ENCODE data around the gene SENP1. TPM values are rescaled to one million over a fixed set of nuclear protein-coding genes. Genes with fewer than 3 reads are reported as not detected.

Gene SENP1
- total RNA-seq, 4 donors from 2014 or later: 2.2 to 20.3 (median 10.5) TPM

DNA sequence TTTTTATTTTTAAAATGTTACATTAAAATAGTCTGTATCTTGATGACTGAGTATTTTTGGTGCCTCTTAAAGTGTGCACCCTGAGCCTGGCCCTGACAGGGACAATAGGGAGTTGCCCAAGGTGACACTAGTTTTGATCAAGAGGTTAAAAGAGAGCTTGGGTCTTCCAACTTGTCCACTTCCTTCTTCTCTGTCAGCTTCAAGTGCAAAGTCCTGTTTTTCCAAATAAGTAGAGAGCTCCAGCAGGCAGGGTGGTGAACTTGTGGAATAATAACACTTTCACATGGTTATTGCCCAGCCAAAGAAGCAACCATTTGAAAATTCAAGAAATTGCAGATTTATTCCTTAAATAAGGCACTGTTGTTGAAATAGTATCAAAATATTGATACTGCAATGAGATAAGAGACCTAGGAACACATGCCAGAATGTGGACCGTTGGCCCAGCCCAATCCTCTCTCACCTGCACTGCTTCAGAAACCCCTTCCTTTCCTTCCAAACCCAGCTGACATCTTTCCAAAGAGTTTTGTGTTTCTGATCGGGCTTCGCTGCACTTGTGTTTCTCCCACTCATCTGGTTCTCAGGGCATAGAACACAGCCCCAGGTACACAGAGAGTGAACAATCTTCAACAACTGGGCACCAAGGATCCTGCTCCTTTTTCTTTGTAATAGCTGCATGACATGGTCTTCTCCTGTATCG lies 87.8 kb downstream of the SENP1 start:
- Histone ChIP-seq H3K27me3 (peaks cover 8% of the 10 kb centered on the region), H3K4me3 (no peak overlapping the region), H3K36me3 (no peaks in the 10 kb centered on the region), H3K9me3 (no peaks in the 10 kb centered on the region), H3K27ac (no peak overlapping the region), H3K4me1 (peaks cover 0 to 22% (median 10%) of the 10 kb centered on the region in 4 donors)
- intact Hi-C loops (cut with DNase I; ENCODE audit: low total_unique reads) (no loop called here), in situ Hi-C loops (cut with MboI; ENCODE audit: low pct_ligation_motif_present in 1 of 4, low pct_unique_long_range_greater_than_20kb in 1 of 4, low sequenced_read_pairs in 3 of 4) (no loop called here)
- TF ChIP-seq, protein P1, sequence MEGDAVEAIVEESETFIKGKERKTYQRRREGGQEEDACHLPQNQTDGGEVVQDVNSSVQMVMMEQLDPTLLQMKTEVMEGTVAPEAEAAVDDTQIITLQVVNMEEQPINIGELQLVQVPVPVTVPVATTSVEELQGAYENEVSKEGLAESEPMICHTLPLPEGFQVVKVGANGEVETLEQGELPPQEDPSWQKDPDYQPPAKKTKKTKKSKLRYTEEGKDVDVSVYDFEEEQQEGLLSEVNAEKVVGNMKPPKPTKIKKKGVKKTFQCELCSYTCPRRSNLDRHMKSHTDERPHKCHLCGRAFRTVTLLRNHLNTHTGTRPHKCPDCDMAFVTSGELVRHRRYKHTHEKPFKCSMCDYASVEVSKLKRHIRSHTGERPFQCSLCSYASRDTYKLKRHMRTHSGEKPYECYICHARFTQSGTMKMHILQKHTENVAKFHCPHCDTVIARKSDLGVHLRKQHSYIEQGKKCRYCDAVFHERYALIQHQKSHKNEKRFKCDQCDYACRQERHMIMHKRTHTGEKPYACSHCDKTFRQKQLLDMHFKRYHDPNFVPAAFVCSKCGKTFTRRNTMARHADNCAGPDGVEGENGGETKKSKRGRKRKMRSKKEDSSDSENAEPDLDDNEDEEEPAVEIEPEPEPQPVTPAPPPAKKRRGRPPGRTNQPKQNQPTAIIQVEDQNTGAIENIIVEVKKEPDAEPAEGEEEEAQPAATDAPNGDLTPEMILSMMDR (IDR thresholded peaks at IDR 0.05): no peak
- TF ChIP-seq POLR2AphosphoS5 (IDR thresholded peaks at IDR 0.05) (no peak), EP300 (IDR thresholded peaks at IDR 0.05; ENCODE audit: low read depth) (no peak), POLR2A (IDR thresholded peaks at IDR 0.05) (no peak)
- DNase-seq: no peak
- WGBS, 2 donors (ENCODE audit: low coverage in 1 of 2): 53 to 66% methylated on average over 4 of the region's 4 CpGs

DNA sequence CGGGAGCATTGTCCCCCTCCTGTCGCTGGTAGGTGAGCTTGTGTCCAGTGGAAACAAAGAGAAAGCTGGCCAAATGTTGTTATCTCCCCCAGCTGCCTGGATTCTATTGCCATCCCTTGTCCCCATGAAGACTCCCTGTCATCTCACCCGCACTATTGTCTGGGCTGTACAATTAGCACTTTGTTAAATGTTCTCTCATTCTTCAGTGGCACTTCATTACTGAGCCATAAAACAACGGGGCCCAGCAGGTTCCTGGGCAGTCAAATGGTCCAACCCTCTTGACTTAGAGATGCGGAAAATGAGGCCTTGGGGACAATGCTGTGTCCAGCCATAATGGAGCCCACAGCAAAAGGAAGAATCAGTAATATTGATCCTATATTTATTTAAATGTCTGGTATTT lies 88.4 kb downstream of the SENP1 start:
- in situ Hi-C loops (cut with MboI; ENCODE audit: low pct_ligation_motif_present in 1 of 4, low pct_unique_long_range_greater_than_20kb in 1 of 4, low sequenced_read_pairs in 3 of 4): no loop called here
- Histone ChIP-seq H3K36me3 (no peaks in the 10 kb centered on the region), H3K27me3 (peaks cover 8% of the 10 kb centered on the region), H3K4me3 (no peak overlapping the region), H3K9me3 (no peaks in the 10 kb centered on the region), H3K27ac (no peak overlapping the region), H3K4me1 (peaks cover 0 to 18% (median 8%) of the 10 kb centered on the region in 4 donors)
- intact Hi-C loops (cut with DNase I; ENCODE audit: low total_unique reads): no loop called here
- WGBS, 2 donors (ENCODE audit: low coverage in 1 of 2): 0 to 67% methylated on average over 1 to 5 of the region's 5 CpGs
- TF ChIP-seq POLR2AphosphoS5 (IDR thresholded peaks at IDR 0.05) (no peak), EP300 (IDR thresholded peaks at IDR 0.05; ENCODE audit: low read depth) (no peak), POLR2A (IDR thresholded peaks at IDR 0.05) (no peak)
- TF ChIP-seq, protein P1 (IDR thresholded peaks at IDR 0.05): no peak
- DNase-seq: no peak

DNA sequence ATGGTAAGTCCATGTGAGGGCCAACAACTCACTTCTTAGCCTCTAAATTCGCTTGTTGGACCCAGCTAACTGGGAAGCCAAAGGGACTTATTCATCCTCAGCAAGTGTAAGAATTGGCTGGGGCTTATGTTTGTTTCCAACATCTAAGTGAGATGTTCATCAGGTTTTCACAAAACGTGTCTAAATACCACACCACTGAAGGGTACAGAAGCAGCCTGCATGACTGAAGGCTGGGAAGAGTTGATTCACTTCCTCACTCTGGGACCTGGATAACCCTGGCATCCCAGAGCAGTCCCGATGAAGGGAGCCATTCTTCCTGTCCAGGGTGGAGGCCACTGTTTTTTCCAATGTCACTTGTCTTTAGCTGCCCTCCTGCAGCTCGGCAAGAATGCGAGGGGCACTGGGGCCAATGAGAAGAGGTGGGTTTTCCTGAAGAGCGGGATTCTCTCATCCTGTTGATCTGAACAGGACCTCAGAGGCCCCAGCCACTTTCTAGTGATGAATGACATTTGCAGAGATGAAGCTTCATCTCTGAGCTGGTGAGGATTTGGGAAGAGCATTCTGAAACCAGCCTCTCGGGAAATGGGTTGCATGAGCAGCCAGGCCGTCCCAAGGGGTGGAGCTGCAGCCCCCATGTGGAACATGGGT lies 89.4 kb downstream of the SENP1 start:
- H3K9me3 ChIP-seq: no peaks in the 10 kb centered on the region
- peaks cover under 1% of the 10 kb centered on the region for H3K27me3 ChIP-seq
- WGBS, 2 donors (ENCODE audit: low coverage in 1 of 2): 71 to 74% methylated on average over 1 to 8 of the region's 8 CpGs
- intact Hi-C loops (cut with DNase I; ENCODE audit: low total_unique reads): no loop called here
- no peak for DNase-seq
- in situ Hi-C loops (cut with MboI; ENCODE audit: low pct_ligation_motif_present in 1 of 4, low pct_unique_long_range_greater_than_20kb in 1 of 4, low sequenced_read_pairs in 3 of 4): no loop called here
- no peak overlapping the region for H3K27ac ChIP-seq
- H3K4me1 ChIP-seq: peaks cover 0 to 9% (median 4%) of the 10 kb centered on the region in 4 donors
- H3K4me3 ChIP-seq: no peak overlapping the region
- TF ChIP-seq, protein P1 (IDR thresholded peaks at IDR 0.05): no peak
- TF ChIP-seq EP300 (IDR thresholded peaks at IDR 0.05; ENCODE audit: low read depth): no peak
- no peaks in the 10 kb centered on the region for H3K36me3 ChIP-seq

DNA sequence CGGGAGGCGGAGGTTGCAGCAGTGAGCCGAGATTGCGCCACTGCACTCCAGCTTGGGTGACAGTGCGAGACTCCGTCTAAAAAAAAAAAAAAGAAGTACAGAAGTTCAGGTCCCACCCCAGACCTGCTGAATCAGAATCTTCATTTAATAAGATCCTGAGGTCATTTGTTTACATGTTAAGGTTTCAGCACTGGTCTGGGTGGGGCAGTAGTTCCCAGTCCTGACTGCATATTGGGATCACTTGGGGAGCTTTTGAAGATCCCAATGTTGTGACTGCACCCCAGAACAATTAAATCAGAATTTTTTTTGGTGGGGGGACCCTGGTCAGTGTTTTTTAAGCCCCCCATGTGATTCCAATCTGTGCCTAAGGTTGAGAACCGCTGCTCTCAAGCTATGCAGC lies 89.9 kb downstream of the SENP1 start:
- Histone ChIP-seq H3K27me3 (peaks cover 4% of the 10 kb centered on the region), H3K9me3 (no peaks in the 10 kb centered on the region), H3K4me3 (no peak overlapping the region), H3K36me3 (no peaks in the 10 kb centered on the region), H3K27ac (no peak overlapping the region), H3K4me1 (peaks cover 0 to 8% (median 2%) of the 10 kb centered on the region in 4 donors)
- intact Hi-C loops (cut with DNase I; ENCODE audit: low total_unique reads) (no loop called here), in situ Hi-C loops (cut with MboI; ENCODE audit: low pct_ligation_motif_present in 1 of 4, low pct_unique_long_range_greater_than_20kb in 1 of 4, low sequenced_read_pairs in 3 of 4) (no loop called here)
- 87% methylated on average over 7 of the region's 7 CpGs; no CpG with 5 or more reads in 1 of the 2 donors for WGBS, 2 donors (ENCODE audit: low coverage in 1 of 2)
- TF ChIP-seq, protein P1 (IDR thresholded peaks at IDR 0.05): no peak
- TF ChIP-seq EP300 (IDR thresholded peaks at IDR 0.05; ENCODE audit: low read depth) (no peak), POLR2AphosphoS5 (IDR thresholded peaks at IDR 0.05) (no peak), POLR2A (IDR thresholded peaks at IDR 0.05) (no peak)
- DNase-seq: no peak
